Small intestine (tissue), 16 donors: Measurements from ENCODE around the gene PCYT2. TPM values are rescaled to one million over a fixed set of nuclear protein-coding genes. Genes with fewer than 3 reads are reported as not detected.
A peak's percentile ranks its signal among the peaks of the same experiment; 100 is the strongest.

Experiments used
- DNase-seq, 2 donors: peaks; one replicate each; pipeline versions ENCODE4 v3.0.0 to v3.0.0-alpha.2; 2013
- FAIRE-seq: peaks from 2 replicates; lab custom pipeline; 2012; peaks lifted over from hg19 to GRCh38; lab: Jason Lieb, UNC
- H3K27ac ChIP-seq, 3 donors: one replicate each; pipeline ENCODE4 v1.5.1; 2013; ENCODE audit warnings: low read length in 2 of 3, mild to moderate bottlenecking in 2 of 3, control low read depth in 1 of 3, inconsistent platforms in 1 of 3, low read depth in 1 of 3, moderate library complexity in 1 of 3
- H3K27me3 ChIP-seq, 3 donors: one replicate each; pipeline ENCODE4 v1.6.1; 2013; ENCODE audit warnings: low read length in 3 of 3, inconsistent platforms in 1 of 3; ENCODE audit not compliant: control insufficient read depth in 3 of 3, insufficient read depth in 3 of 3
- H3K36me3 ChIP-seq, 3 donors: one replicate each; pipeline ENCODE4 v1.6.1; 2013; ENCODE audit warnings: low read length in 3 of 3, inconsistent platforms in 1 of 3, low read depth in 1 of 3, mild to moderate bottlenecking in 1 of 3, moderate library complexity in 1 of 3; ENCODE audit not compliant: control insufficient read depth in 3 of 3, insufficient read depth in 2 of 3
- H3K4me1 ChIP-seq, 3 donors: one replicate each; pipeline ENCODE4 v1.6.1; 2013; ENCODE audit warnings: low read length in 2 of 3, inconsistent platforms in 1 of 3, low read depth in 1 of 3, mild to moderate bottlenecking in 1 of 3, moderate library complexity in 1 of 3; ENCODE audit not compliant: control insufficient read depth in 3 of 3, insufficient read depth in 2 of 3
- H3K4me3 ChIP-seq, 3 donors: one replicate each; pipeline ENCODE4 v1.5.1; 2013; ENCODE audit warnings: low read length in 3 of 3, control low read depth in 1 of 3, inconsistent platforms in 1 of 3, low read depth in 1 of 3, mild to moderate bottlenecking in 1 of 3, moderate library complexity in 1 of 3
- H3K9me3 ChIP-seq, 2 donors: one replicate each; pipeline ENCODE4 v1.6.1; 2013; ENCODE audit warnings: low read depth in 1 of 2, low read length in 1 of 2; ENCODE audit not compliant: control insufficient read depth in 2 of 2, insufficient read depth in 1 of 2
- WGBS, 3 donors: extraction: QIAGEN DNeasy Blood & Tissue Kit; methylation state at CpG; one replicate each; pipeline ENCODE4 v1.1.7; 2013; 5-methylcytosine and 5-hydroxymethylcytosine counted together
- long read RNA-seq, 10 donors: transcript quantifications; one replicate each; lab custom pipeline, GENCODE V29; 2026
- polyA plus RNA-seq, 4 donors: library from polyadenylated mRNA; stranded (reverse) in 3 of 4; unstranded in 1 of 4; fragments of 200-250 nt in 3 of 4; fragments of 120-200 nt in 1 of 4; gene quantifications; one replicate each; pipeline versions ENCODE4 v1.2.1 to v1.2.3, GENCODE V29; 2013
- donor health status: healthy with polysubstance abuse.
- donor health status: control.
- donor health status: control.
- donor health status: Bipolar disorder and iron deficiency.
- donor health status: healthy.

The PCYT2 gene
- polyA plus RNA-seq, result 100 to 1,000 TPM in 3 of 4 donors, 10 to 100 TPM in 1; 32.6 to 303 (median 174) TPM
- long read RNA-seq, donor 1, result 0 reads
- long read RNA-seq, donor 2, full-length matches to known transcripts, result 3 of 3 reads
- long read RNA-seq, donor 2, partial matches to known transcripts, result 0 of 3 reads
- long read RNA-seq, donor 2, other reads (novel, unspliced or antisense), result 0 of 3 reads
- long read RNA-seq, donor 3, full-length matches to known transcripts, result 3 of 3 reads
- long read RNA-seq, donor 3, partial matches to known transcripts, result 0 of 3 reads
- long read RNA-seq, donor 3, other reads (novel, unspliced or antisense), result 0 of 3 reads
- long read RNA-seq, donor 4, result 0 reads
- long read RNA-seq, donor 5, partial matches to known transcripts, result 0 of 2 reads
- long read RNA-seq, donor 5, other reads (novel, unspliced or antisense), result 0 of 2 reads
- long read RNA-seq, donor 6, full-length matches to known transcripts, result 5 of 5 reads
- long read RNA-seq, donor 6, partial matches to known transcripts, result 0 of 5 reads
- long read RNA-seq, donor 6, other reads (novel, unspliced or antisense), result 0 of 5 reads
- long read RNA-seq, donor 7, full-length matches to known transcripts, result 9 of 9 reads
- long read RNA-seq, donor 7, partial matches to known transcripts, result 0 of 9 reads
- long read RNA-seq, donor 7, other reads (novel, unspliced or antisense), result 0 of 9 reads
- long read RNA-seq, donor 8, result 0 reads
- long read RNA-seq, donor 9, full-length matches to known transcripts, result 2 of 2 reads
- long read RNA-seq, donor 9, partial matches to known transcripts, result 0 of 2 reads
- long read RNA-seq, donor 9, other reads (novel, unspliced or antisense), result 0 of 2 reads
- long read RNA-seq, donor 10, full-length matches to known transcripts, result 5 of 5 reads
- long read RNA-seq, donor 10, partial matches to known transcripts, result 0 of 5 reads
- long read RNA-seq, donor 10, other reads (novel, unspliced or antisense), result 0 of 5 reads

GRCh38 chr17:81911277-81911961 is at the start of gene PCYT2:
Gene PCYT2, minus strand, starts transcription at chr17:81911399. Its CDS starts 44 bp downstream, at chr17:81911355.
- peaks cover 0 to 20% (median 2%) of the 10 kb centered on the region in 3 donors for H3K4me1 ChIP-seq
- no peaks in the 10 kb centered on the region for H3K27me3 ChIP-seq
- no peaks in the 10 kb centered on the region for H3K9me3 ChIP-seq
- DNase-seq (peak; percentile 94), FAIRE-seq (no peak)
- peak within 1 kb of the TSS; percentile 77 to 98 (median 82) for H3K4me3 ChIP-seq
- H3K27ac ChIP-seq, result peak within 1 kb of the TSS; percentile 92 to 98 (median 96)
- H3K36me3 ChIP-seq, result peaks cover 7 to 76% (median 36%) of the 10 kb centered on the region in 3 donors
- 4 to 15% (median 8%) methylated on average over 33 to 84 of the region's 84 CpGs for WGBS, 3 donors

- H3K9me3 ChIP-seq, result no peaks in the 10 kb centered on the region
- FAIRE-seq (no peak), DNase-seq (peak in 1 of 2 donors; percentile 44)
- H3K4me1 ChIP-seq, result peaks cover 0 to 3% (median 0%) of the 10 kb centered on the region in 3 donors
- whole genome bisulfite sequencing, 3 donors, result 1 to 3% (median 2%) methylated on average over 41 to 98 of the region's 98 CpGs
- H3K4me3 ChIP-seq, result peak overlapping the region in 1 of 3 donors; percentile 43
- peaks cover 13 to 66% (median 15%) of the 10 kb centered on the region in 3 donors for H3K27me3 ChIP-seq
- no peaks in the 10 kb centered on the region for H3K36me3 ChIP-seq
- H3K27ac ChIP-seq, result no peak overlapping the region
Measured at GRCh38 chr17:81960130-81960958, 49.1 kb upstream of the PCYT2 start.

- Histone ChIP-seq H3K4me1 (peaks cover 0 to 3% (median 0%) of the 10 kb centered on the region in 3 donors), H3K36me3 (peaks cover 0 to under 1% (median 0%) of the 10 kb centered on the region in 3 donors), H3K27me3 (peaks cover 13 to 61% (median 15%) of the 10 kb centered on the region in 3 donors), H3K9me3 (no peaks in the 10 kb centered on the region), H3K4me3 (peak overlapping the region; percentile 8 to 43 (median 27)), H3K27ac (no peak overlapping the region)
- 1 to 2% (median 2%) methylated on average over 40 to 112 of the region's 112 CpGs for WGBS, 3 donors
- DNase-seq, result peak; percentile 60 to 84
- FAIRE-seq, result no peak
Measured at GRCh38 chr17:81959362-81960129, 48.3 kb upstream of the PCYT2 start.

GRCh38 chr17:81958633-81959342 is 47.6 kb upstream of the PCYT2 start:
- no peak for FAIRE-seq

GRCh38 chr17:81957691-81958432 is 46.7 kb upstream of the PCYT2 start:
- H3K36me3 ChIP-seq, result peaks cover 0 to 4% (median 0%) of the 10 kb centered on the region in 3 donors
- DNase-seq (no peak), FAIRE-seq (no peak)
- WGBS, 3 donors, result 71 to 80% (median 77%) methylated on average over 19 of the region's 19 CpGs
- H3K27ac ChIP-seq, result no peak overlapping the region
- H3K9me3 ChIP-seq, result no peaks in the 10 kb centered on the region
- no peak overlapping the region for H3K4me3 ChIP-seq
- H3K27me3 ChIP-seq, result peaks cover 10 to 44% (median 13%) of the 10 kb centered on the region in 3 donors
- peaks cover 0 to 3% (median 0%) of the 10 kb centered on the region in 3 donors for H3K4me1 ChIP-seq

More at GRCh38 chr17:81958633-81959342, 47.6 kb upstream of the PCYT2 start:
- no peak overlapping the region for H3K27ac ChIP-seq
- no peaks in the 10 kb centered on the region for H3K9me3 ChIP-seq
- H3K4me3 ChIP-seq, result peak overlapping the region in 1 of 3 donors; percentile 27
- DNase-seq, result no peak
- H3K4me1 ChIP-seq, result peaks cover 0 to 3% (median 0%) of the 10 kb centered on the region in 3 donors
- peaks cover 13 to 53% (median 14%) of the 10 kb centered on the region in 3 donors for H3K27me3 ChIP-seq
- peaks cover 0 to 4% (median 0%) of the 10 kb centered on the region in 3 donors for H3K36me3 ChIP-seq
- WGBS, 3 donors, result 54 to 66% (median 59%) methylated on average over 15 of the region's 15 CpGs
